ENCODE results near the gene VDAC1. TPM values are rescaled to one million over a fixed set of nuclear protein-coding genes. Genes with fewer than 3 reads are reported as not detected.

VDAC1 gene
- total RNA-seq, 2 donors from 2014 or later: 334 to 423 TPM

- H3K36me3 Mint-ChIP-seq (ENCODE audit: low read depth): peaks cover 99% of the 10 kb centered on the region
- peak overlapping the region; percentile 36 for H3K27ac Mint-ChIP-seq
- H3K4me3 Mint-ChIP-seq: no peak overlapping the region
- ATAC-seq (replicated peaks): no peak
- no peaks in the 10 kb centered on the region for H3K27me3 Mint-ChIP-seq
- peaks cover 21% of the 10 kb centered on the region for H3K4me1 Mint-ChIP-seq
- no peaks in the 10 kb centered on the region for H3K9me3 Mint-ChIP-seq
Observed at GRCh38 chr5:133974142-133974541, 30.6 kb downstream of the VDAC1 start.

- H3K36me3 Mint-ChIP-seq (ENCODE audit: low read depth): peaks cover 87% of the 10 kb centered on the region
- no peaks in the 10 kb centered on the region for H3K27me3 Mint-ChIP-seq
- ATAC-seq (replicated peaks): no peak
- H3K27ac Mint-ChIP-seq: peak overlapping the region; percentile 100
- H3K4me3 Mint-ChIP-seq: peak overlapping the region; percentile 100
- peaks cover 20% of the 10 kb centered on the region for H3K4me1 Mint-ChIP-seq
- no peaks in the 10 kb centered on the region for H3K9me3 Mint-ChIP-seq
Observed at GRCh38 chr5:133970325-133970909, 34.4 kb downstream of the VDAC1 start.

- Mint-ChIP-seq H3K4me3 (peak overlapping the region; percentile 100), H3K27me3 (no peaks in the 10 kb centered on the region), H3K9me3 (no peaks in the 10 kb centered on the region), H3K36me3 (ENCODE audit: low read depth) (peaks cover 87% of the 10 kb centered on the region), H3K4me1 (peaks cover 25% of the 10 kb centered on the region), H3K27ac (peak overlapping the region; percentile 100)
- ATAC-seq (replicated peaks): no peak
Observed at GRCh38 chr5:133969654-133970324, 35.0 kb downstream of the VDAC1 start.

- ATAC-seq (replicated peaks): peak; percentile 99
- Mint-ChIP-seq H3K36me3 (ENCODE audit: low read depth) (peaks cover 83% of the 10 kb centered on the region), H3K27me3 (no peaks in the 10 kb centered on the region), H3K27ac (peak within 1 kb of the TSS; percentile 100), H3K4me1 (peaks cover 32% of the 10 kb centered on the region), H3K9me3 (no peaks in the 10 kb centered on the region), H3K4me3 (peak within 1 kb of the TSS; percentile 100)
Observed at GRCh38 chr5:133968204-133968980, 36.4 kb downstream of the VDAC1 start, which contains the start of gene C5orf15. TSS of gene C5orf15 (minus strand) at chr5:133968625. CDS start at chr5:133968584, 41 bp downstream.

GRCh38 chr5:133967698-133968203 lies 37.0 kb downstream of the VDAC1 start:
- peaks cover 38% of the 10 kb centered on the region for H3K4me1 Mint-ChIP-seq
- peak overlapping the region; percentile 100 for H3K4me3 Mint-ChIP-seq
- H3K9me3 Mint-ChIP-seq: no peaks in the 10 kb centered on the region
- ATAC-seq (replicated peaks): peak; percentile 25
- peak overlapping the region; percentile 100 for H3K27ac Mint-ChIP-seq
- peaks cover 83% of the 10 kb centered on the region for H3K36me3 Mint-ChIP-seq (ENCODE audit: low read depth)
- H3K27me3 Mint-ChIP-seq: no peaks in the 10 kb centered on the region

GRCh38 chr5:133967124-133967523 lies 37.7 kb downstream of the VDAC1 start:
- H3K36me3 Mint-ChIP-seq (ENCODE audit: low read depth): peaks cover 81% of the 10 kb centered on the region
- no peak for ATAC-seq (replicated peaks)
- no peaks in the 10 kb centered on the region for H3K27me3 Mint-ChIP-seq
- peak overlapping the region; percentile 100 for H3K27ac Mint-ChIP-seq
- peak overlapping the region; percentile 100 for H3K4me3 Mint-ChIP-seq
- peaks cover 45% of the 10 kb centered on the region for H3K4me1 Mint-ChIP-seq
- H3K9me3 Mint-ChIP-seq: no peaks in the 10 kb centered on the region

GRCh38 chr5:133966090-133966489 lies 38.7 kb downstream of the VDAC1 start:
- Mint-ChIP-seq H3K4me3 (peak overlapping the region; percentile 100), H3K27me3 (no peaks in the 10 kb centered on the region), H3K9me3 (no peaks in the 10 kb centered on the region), H3K36me3 (ENCODE audit: low read depth) (peaks cover 73% of the 10 kb centered on the region), H3K27ac (no peak overlapping the region), H3K4me1 (peaks cover 46% of the 10 kb centered on the region)
- no peak for ATAC-seq (replicated peaks)

- Mint-ChIP-seq H3K27me3 (no peaks in the 10 kb centered on the region), H3K9me3 (no peaks in the 10 kb centered on the region), H3K36me3 (ENCODE audit: low read depth) (peaks cover 68% of the 10 kb centered on the region), H3K4me1 (peaks cover 46% of the 10 kb centered on the region), H3K4me3 (peak overlapping the region; percentile 63), H3K27ac (peak overlapping the region; percentile 70)
- no peak for ATAC-seq (replicated peaks)
Observed at GRCh38 chr5:133963493-133964128, 41.2 kb downstream of the VDAC1 start.

- Mint-ChIP-seq H3K4me3 (peak overlapping the region; percentile 63), H3K27ac (peak overlapping the region; percentile 70), H3K9me3 (no peaks in the 10 kb centered on the region), H3K4me1 (peaks cover 43% of the 10 kb centered on the region), H3K27me3 (no peaks in the 10 kb centered on the region), H3K36me3 (ENCODE audit: low read depth) (peaks cover 67% of the 10 kb centered on the region)
- ATAC-seq (replicated peaks): peak; percentile 53
Observed at GRCh38 chr5:133962801-133963476, 41.8 kb downstream of the VDAC1 start.

- ATAC-seq (replicated peaks): peak; percentile 38
- H3K4me3 Mint-ChIP-seq: peak overlapping the region; percentile 63
- H3K36me3 Mint-ChIP-seq (ENCODE audit: low read depth): peaks cover 67% of the 10 kb centered on the region
Observed at GRCh38 chr5:133962131-133962530, 42.6 kb downstream of the VDAC1 start.

GRCh38 chr5:133959643-133960042 lies 45.1 kb downstream of the VDAC1 start:
- Mint-ChIP-seq H3K27me3 (no peaks in the 10 kb centered on the region), H3K27ac (peak overlapping the region; percentile 90), H3K4me1 (peaks cover 37% of the 10 kb centered on the region), H3K4me3 (peak overlapping the region; percentile 67), H3K36me3 (ENCODE audit: low read depth) (peaks cover 78% of the 10 kb centered on the region), H3K9me3 (no peaks in the 10 kb centered on the region)
- peak; percentile 43 for ATAC-seq (replicated peaks)

More at GRCh38 chr5:133962131-133962530, 42.6 kb downstream of the VDAC1 start:
- Mint-ChIP-seq H3K27me3 (no peaks in the 10 kb centered on the region), H3K9me3 (no peaks in the 10 kb centered on the region), H3K4me1 (peaks cover 44% of the 10 kb centered on the region), H3K27ac (peak overlapping the region; percentile 70)

- H3K4me1 Mint-ChIP-seq: peaks cover 24% of the 10 kb centered on the region
Observed at GRCh38 chr5:133957591-133957990, 47.2 kb downstream of the VDAC1 start.

GRCh38 chr5:133957080-133957479 lies 47.7 kb downstream of the VDAC1 start:
- H3K27ac Mint-ChIP-seq: peak overlapping the region; percentile 81
- peaks cover 66% of the 10 kb centered on the region for H3K36me3 Mint-ChIP-seq (ENCODE audit: low read depth)
- no peaks in the 10 kb centered on the region for H3K9me3 Mint-ChIP-seq
- H3K27me3 Mint-ChIP-seq: no peaks in the 10 kb centered on the region
- peak overlapping the region; percentile 50 for H3K4me3 Mint-ChIP-seq
- peaks cover 19% of the 10 kb centered on the region for H3K4me1 Mint-ChIP-seq
- no peak for ATAC-seq (replicated peaks)

More at GRCh38 chr5:133957591-133957990, 47.2 kb downstream of the VDAC1 start:
- Mint-ChIP-seq H3K4me3 (peak overlapping the region; percentile 50), H3K36me3 (ENCODE audit: low read depth) (peaks cover 71% of the 10 kb centered on the region), H3K9me3 (no peaks in the 10 kb centered on the region), H3K27me3 (no peaks in the 10 kb centered on the region), H3K27ac (peak overlapping the region; percentile 81)
- ATAC-seq (replicated peaks): peak; percentile 54
